NCI-H2196 (cell line): Measurements from ENCODE around the gene EMID1.
A peak's percentile ranks its signal among the peaks of the same experiment; 100 is the strongest.

Source experiments
- DNase-seq: peaks from one replicate; lab custom pipeline; 2025; ENCODE audit not compliant: unreplicated experiment; lab: John Stamatoyannopoulos, UW

The EMID1 gene

DNA sequence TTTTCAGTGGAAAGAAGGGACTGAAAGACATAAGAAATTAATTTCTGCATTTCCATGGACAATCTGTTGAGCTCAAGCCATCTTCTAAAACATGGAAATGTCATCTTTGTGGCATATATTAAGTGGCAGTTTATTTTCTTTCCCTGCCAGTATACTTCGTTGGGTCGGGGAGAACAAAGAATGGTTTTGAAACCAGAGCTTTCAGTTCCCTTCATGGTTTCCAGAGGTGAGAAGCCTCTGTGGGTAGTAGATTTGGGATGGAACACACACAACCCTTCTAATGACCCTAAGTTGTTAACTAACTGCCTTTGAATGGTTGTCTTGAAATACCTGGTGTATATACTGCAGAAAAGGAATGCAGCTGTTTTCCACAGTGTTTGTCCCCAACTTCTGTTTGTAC is 83.1 kb downstream of the EMID1 start:
- no peak for DNase-seq

DNA sequence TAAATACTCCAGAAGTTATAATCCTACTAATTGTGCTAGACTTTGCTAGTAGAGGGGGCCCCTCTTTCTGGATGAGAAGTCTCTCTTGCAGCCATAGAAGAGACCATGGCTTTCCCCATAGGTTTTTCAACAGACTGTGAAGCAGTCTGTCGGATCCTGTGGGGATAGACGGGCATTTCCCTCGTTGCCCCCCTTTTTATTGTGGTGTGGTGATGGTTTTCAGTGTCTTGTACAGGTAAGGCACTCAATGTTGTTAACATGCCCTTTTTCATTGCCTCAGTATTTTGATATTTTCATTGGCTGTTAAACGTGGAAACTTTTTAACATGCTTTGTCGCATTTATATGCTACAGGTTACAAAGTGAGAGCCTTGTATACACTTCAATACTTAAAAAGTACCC is 84.4 kb downstream of the EMID1 start:
- no peak for DNase-seq

DNA sequence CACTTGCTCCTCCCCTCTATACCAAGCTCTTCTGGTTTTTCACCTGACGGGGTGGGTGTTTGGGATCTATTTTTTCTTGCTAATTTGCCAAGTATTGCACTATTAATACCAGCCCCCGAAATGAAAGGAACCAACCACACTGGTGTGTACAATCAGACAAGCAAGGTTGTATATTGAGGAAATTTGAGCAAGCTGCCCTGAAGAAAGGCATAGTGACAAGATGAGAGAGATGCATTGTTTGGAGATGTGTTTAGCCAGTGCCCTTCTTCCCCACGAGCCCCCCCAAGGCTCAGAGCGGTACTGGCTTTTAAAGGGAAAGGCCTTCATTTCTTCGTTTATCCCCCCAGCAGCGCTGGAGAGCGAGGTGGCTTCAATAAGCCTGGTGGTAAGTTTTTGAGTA is 85.5 kb downstream of the EMID1 start:
- no peak for DNase-seq

DNA sequence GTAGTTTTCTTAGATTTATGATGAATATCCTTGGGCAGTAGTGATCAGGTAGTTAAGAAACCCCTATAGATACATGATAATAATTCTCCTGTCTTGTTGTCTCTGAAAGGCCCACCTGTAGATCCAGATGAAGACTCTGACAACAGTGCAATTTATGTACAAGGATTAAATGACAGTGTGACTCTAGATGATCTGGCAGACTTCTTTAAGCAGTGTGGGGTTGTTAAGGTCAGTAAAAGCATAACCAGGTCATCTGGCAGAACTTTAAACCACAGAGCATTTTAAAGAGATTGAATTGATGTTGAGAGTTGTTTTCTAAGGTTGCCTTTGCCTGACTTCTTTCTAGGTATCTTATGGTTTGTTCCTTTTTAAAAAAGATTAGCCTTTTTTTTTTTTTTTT is 86.7 kb downstream of the EMID1 start:
- no peak for DNase-seq

DNA sequence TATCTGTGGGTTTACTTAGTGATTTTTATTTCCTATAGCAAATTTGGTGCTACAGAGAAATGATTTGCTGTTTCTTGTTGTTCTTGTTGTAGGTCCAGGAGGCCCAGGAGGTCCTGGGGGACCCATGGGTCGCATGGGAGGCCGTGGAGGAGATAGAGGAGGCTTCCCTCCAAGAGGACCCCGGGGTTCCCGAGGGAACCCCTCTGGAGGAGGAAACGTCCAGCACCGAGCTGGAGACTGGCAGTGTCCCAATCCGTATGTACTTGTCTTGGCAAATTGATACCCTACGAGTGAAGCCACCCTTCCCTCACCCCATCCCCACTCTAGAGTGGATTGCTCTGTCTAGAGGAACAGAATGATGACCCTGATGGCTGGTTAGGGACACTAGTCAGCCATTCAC is 92.9 kb downstream of the EMID1 start:
- no peak for DNase-seq

DNA sequence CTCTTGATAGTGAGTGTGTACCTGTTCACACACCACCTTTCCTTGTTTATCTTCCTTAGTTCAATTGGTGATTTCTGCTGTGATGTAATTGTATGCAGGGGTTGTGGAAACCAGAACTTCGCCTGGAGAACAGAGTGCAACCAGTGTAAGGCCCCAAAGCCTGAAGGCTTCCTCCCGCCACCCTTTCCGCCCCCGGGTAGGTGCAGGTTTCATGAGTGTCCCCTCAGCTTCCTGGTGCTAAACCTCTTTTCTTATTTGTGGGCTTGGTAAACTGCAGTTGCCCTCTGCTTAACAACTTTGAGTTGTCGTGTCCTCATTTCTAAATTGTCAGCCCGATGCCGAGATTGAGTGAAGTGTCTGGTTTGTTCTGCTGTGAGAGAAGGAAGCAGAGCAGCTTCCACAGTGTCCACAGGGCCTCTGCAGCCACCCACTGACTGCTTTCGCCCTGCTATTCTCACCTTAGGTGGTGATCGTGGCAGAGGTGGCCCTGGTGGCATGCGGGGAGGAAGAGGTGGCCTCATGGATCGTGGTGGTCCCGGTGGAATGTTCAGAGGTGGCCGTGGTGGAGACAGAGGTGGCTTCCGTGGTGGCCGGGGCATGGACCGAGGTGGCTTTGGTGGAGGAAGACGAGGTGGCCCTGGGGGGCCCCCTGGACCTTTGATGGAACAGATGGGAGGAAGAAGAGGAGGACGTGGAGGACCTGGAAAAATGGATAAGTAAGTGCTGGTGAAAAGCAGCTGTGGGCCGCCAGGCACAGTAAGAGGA is 93.6 kb downstream of the EMID1 start:
- no peak for DNase-seq

DNA sequence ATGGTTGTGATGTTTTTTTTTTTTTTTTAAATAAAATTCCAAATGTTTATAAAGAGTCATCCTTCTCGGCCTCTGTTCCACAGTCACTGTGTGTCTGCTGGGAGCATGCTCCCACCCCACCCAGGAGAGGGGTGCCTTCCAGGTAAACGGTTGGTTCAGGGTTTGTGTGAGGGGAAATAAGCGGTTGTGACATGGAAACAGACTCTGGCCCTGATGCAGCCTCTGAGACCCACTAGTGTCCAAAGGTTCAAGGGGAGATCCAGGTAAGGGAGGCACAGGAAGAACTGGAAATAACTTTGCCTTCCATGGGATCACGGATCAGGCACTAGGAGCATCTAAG is 94.7 kb downstream of the EMID1 start:
- no peak for DNase-seq

DNA sequence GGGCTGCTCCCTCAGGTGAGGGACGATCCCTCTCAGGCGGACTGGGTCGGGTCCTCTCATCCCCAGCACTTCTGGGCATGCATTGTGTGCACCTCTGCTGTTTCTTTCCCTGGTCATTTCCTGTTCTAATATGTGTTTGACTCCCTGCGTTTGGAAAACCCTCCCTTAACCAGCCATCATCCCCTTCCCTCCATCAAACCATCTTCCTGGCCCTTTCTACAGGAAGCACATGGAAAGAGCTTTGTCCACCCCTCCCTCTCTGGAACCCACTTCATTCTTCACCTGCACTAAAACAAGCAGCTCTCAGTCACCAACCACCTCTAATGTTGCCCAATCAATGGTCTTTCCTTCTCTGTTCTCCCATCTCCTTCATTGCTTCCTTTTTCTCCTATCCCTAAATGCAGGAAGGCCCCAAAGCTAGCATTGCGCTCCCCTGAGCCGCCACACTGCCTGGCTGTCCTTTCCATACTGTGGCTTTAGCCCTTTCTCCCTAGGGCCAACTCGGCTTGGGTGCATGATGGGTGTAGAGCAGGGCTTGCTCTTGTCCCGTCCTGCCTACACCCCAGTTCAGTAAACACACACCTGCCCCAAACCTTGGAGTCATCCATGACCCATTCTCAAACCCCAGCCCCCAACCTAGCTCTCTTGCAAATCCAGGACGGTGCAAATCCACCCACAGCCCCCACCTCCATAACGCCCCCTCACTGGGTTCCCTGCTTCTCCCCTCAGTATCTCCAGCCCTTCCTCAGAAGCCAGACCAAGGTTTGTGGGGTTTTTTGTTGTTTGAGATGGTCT is 95.3 kb downstream of the EMID1 start:
- no peak for DNase-seq

DNA sequence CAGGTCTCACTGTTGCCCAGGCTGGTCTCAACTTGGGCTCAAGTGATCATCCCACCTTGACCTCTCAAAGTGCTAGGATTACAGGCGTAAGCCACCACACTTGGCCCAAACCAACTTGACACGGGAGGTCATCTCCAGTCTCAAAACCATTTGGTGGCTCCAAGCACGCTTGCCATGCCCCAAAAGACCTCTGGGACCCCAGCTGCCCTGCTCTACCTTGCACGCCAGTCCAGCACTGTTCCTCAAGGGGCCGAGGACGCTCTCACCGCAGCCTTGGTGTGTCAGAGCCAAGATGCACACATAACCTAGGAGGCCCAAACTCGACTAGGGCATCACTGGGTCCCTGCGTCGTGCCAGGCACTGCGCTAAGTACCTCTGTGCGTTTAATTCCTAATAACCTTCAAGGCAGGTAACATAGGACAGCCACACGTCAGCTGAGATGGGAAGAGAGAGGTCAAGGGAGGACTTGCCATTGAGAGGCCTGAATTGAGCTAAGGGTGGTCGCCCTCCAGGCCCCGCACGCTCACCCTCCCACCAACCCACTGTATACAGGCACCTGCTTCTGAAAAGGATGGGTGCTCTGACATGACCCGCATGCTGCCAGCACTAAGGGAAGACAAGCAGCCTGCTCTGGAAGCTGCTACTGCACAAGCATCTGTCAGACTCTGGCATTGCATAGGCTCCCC is 96.2 kb downstream of the EMID1 start:
- no peak for DNase-seq

DNA sequence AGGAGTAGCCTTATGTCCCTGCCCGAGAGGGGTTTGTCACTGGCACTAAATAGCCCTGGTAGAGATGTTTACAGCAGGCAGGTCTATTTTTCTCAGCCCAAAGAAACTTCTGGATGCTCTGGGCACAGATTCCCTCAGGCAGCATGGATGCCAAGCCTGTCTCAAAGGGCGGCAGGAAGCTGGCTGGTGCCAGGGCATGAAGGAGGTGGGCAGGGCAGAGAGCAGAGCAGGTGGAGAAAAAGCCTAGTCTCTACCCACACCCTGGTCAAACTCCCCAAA is 96.6 kb downstream of the EMID1 start:
- no peak for DNase-seq

DNA sequence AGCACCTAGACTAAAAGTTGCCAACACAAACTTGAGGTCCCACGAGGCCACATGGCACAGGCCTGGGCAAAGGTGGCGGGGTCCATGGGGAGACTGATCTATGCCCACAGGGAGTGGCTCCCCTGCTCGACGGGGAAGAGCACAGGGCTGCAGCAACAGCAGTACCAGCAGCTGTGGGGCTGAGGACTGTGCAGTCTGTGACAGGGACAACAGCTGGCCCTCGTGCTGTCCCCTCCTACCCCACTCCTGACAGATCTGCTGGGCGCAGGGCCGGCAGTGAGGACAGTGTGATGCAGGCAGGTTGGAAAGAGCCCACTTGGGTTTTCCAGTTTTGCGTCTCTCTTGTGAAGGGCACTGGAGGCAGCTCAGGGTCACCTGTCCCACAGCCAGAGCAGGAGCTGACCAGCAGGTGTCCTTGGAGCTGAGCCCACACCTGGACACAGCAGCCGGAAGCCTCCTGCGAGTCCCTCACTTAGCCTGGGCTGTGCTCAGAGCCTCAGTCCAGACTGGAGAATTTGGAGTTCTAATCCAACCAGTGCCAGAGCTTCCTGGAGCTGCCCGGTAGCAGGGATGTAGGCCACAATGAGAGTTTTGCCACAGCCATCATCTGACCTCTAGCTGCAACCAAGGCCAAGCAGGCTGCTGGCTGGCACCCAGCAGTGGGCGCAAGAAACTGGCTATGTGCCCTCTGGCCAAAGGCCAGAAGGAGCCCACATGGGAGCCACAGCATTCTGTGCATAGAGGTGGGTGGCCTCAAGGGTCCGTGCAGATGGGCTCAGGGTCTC is 97.2 kb downstream of the EMID1 start:
- peak; percentile 2 for DNase-seq

DNA sequence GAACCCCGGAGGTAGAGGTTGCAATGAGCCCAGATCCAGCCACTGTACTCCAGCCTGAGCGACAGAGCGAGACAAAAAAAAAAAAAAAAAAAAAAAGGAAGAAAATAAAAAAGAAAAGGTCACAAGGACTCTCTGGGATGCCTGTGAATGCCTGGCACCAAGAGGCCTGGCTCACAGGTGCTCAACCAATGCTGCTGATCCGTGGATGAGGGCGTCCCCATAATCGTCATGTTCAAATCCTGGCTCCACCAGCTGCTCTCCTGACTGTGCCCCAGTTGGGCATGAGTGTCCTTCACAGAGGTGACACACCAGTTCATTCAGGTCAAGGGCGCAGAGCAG is 100.1 kb downstream of the EMID1 start:
- DNase-seq = no peak

DNA sequence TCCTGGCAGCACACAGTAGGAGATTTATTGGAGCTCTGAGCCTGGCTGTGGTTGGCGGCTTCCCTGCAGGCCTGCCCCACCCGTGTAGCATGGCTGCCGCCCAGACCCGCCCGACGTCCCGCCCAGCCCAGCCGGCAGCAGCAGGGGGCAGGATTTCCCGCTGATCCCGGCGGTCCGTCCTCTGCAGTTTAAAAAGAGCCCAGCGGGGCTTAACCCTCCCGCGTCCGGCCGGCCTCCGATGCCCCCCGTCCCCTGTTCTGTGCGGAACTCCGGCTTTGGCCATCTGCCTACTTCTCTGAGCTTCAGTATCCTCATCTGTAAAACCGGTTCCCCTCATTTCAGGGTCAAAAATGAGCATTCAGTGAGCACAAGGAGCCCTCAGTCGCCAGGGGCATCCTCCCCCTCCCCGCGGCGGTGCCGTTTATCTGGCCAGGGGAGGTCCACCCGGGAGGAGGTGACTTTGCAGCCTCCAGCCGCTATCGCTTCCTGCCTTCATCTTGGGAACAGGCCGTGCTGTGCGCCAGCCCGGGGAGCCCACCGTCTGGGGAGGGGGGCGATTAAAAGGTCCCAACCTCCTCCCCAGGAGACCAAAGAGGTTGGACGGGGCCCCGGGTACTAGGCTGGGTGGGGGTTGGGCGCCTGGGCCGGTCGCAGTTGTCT is 100.6 kb downstream of the EMID1 start, which contains the start of gene GAS2L1:
TSS of gene GAS2L1 (plus strand) at position 476 of the 660 bp plus-strand sequence. CDS start 1,456 bp downstream, outside the sequence.
- DNase-seq = peak; percentile 54

DNA sequence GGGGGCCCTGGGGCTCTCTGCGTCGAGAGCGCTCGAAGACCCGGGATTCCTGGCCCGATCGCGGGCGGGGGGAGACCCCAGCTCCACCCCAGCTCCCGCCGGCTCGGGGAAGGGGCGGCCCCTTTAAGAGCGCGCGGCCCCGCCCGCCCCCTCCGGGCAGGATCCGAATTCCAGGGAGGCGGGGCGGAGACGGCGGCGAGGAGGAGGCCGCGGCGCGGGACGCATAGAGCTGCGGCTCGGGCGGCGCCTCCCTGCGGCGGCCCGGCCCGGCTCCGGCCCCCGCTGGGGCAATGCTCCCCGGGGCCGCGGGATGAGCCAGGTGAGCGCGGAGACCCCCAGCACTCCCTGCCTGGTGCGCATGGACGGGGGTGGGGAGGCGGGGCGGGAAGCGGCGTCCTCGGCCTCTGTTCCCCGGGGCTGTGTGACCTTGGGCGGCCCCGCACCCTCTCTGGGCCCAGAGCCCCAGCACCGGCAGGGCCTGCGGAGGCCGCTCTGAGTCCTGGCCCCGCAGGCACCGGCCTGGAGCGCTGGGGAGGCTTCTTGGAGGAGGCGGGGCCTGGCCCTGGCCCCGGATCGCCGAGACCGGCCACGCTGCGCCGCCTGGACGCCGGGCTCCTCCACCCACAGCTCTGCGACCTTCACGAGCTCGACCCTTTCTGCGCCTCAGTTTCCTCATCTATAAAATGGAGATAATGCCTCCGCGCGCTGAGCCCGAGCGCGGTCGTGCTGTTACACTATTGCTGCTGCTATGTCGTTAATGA is 101.3 kb downstream of the EMID1 start:
- DNase-seq = peak; percentile 59

DNA sequence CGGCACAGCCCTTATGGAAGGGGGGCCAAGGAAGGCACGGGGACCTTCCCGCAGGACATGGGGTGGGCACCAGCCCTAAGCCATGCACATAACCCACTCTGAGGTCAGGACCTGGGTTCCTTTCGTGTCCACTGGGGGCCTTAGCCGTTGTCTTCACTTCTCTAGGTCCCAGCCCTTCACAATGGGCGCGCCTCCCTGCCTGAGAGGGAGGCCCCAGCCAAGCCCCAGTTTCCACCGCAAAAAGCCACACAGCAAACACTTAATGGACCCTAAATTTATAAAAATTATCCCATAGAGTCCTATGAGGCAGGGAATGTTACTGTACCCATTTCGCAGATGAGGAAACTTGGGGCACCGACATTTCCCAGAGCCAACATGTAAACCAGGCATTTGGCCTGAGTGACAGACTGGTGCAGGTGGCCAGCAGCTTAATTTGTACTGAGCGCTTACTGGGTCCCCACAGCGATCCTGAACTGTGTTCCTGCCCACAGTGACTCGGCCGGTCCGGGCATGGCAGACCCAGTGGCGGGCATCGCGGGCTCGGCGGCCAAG is 102.0 kb downstream of the EMID1 start:
- no peak for DNase-seq

DNA sequence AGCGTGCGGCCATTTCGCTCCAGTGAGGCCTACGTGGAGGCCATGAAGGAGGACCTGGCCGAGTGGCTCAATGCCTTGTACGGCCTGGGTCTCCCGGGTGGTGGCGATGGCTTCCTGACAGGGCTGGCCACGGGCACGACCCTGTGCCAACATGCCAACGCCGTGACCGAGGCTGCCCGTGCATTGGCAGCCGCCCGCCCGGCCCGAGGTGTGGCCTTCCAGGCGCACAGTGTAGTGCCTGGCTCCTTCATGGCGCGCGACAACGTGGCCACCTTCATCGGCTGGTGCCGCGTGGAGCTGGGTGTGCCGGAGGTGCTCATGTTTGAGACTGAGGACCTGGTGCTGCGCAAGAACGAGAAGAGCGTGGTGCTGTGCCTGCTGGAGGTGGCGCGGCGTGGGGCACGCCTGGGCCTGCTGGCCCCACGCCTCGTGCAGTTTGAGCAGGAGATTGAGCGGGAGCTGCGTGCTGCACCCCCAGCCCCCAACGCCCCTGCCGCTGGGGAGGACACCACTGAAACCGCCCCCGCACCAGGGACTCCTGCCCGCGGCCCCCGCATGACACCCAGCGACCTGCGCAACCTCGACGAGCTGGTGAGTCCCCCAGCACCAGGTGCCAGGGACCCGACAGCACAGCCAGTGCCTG is 102.6 kb downstream of the EMID1 start:
- DNase-seq = no peak

DNA sequence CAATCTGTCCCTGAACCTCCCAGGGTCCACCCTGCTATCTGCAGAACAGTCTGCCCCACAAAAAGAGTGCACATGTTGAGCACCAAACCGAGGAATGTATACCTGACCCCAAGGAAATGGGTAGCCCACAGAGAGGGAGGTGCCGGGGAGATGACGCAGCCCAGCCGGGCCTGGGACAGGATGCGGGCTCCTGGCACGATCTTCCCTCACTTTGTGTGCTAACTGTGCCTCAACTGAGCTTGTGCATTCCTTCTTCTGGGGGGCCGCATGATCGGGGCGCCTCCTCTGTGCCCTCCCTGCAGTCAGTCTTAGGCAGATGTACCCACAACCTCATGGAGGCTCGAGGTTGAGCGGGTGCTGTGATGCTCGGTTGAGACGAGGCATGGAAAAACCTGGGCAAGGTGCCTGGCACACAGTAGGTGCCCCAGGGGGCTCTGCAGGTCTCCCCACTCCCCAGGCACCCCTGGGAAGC is 103.1 kb downstream of the EMID1 start:
- DNase-seq = no peak
